HCT116 (cell line): ENCODE measurements around the gene PTGR3. TPM values are rescaled to one million over a fixed set of nuclear protein-coding genes. Genes with fewer than 3 reads are reported as not detected.

Experiments used
- ATAC-seq: fragments of 200-7000 bp; cut with Tn5 transposase; 2 replicates; pipeline ENCODE4 v1.9.1; 2020; ENCODE audit warnings: mild to moderate bottlenecking, moderate library complexity
- BruUV-seq: library from RNA; stranded (reverse); fragments of 400-500 nt; replicated peaks from 2 replicates; lab custom pipeline; 2021; lab: Mats Ljungman, UMichigan
- CTCF ChIA-PET: fragments of 300-600 bp; sonication (Branson Sonifier 250); formaldehyde crosslinking; loops from one replicate; lab custom pipeline; 2021; ENCODE audit warnings: antibody characterized with exemption; lab: Charles Lee
- POLR2A ChIA-PET: fragments of 300-600, 350-600 bp; sonication (Branson Sonifier 250); formaldehyde crosslinking; loops from one replicate; lab custom pipeline; 2021; ENCODE audit warnings: antibody characterized with exemption; lab: Charles Lee
- RAD21 ChIA-PET, 2 experiments: fragments of 300-600 bp; sonication (Branson Sonifier 250); formaldehyde crosslinking; loops; one replicate each; lab custom pipeline; 2023; ENCODE audit warnings: low total read pairs in 2 of 2; ENCODE audit not compliant: uncharacterized antibody in 2 of 2, unreplicated experiment in 2 of 2, low non-redundant PET in 1 of 2; lab: Charles Lee
- DNase-seq: peaks from one replicate; pipeline ENCODE4 v3.0.0-alpha.2; 2010; ENCODE audit warnings: low read depth, low spot score
- H2AFZ ChIP-seq: fragments of 200-600 bp; shearing (Covaris generic), sonication (generic); 2 replicates; pipeline ENCODE4 v1.6.1; 2017; ENCODE audit warnings: low read depth, mixed run types, mixed read lengths, antibody characterized with exemption, low read length; ENCODE audit not compliant: poor library complexity, severe bottlenecking
- H3K27ac ChIP-seq: 2 replicates; pipeline ENCODE4 v1.5.1; 2012; ENCODE audit warnings: low read depth, low read length
- H3K27me3 ChIP-seq: fragments of 200-600 bp; sonication (generic); 2 replicates; pipeline ENCODE4 v1.6.1; 2016; ENCODE audit warnings: mixed run types, low read length, mixed read lengths; ENCODE audit not compliant: insufficient read depth
- H3K36me3 ChIP-seq, 2 experiments: fragments of 200-500 bp in 1 of 2; fragments of 200-600 bp in 1 of 2; sonication (Bioruptor generic) in 1 of 2; sonication (generic) in 1 of 2; 2 replicates each; pipeline versions ENCODE4 v1.5.1 to v1.6.1; 2014 to 2016; ENCODE audit warnings: low read length in 2 of 2, inconsistent platforms in 1 of 2, mixed read lengths in 1 of 2, mixed run types in 1 of 2; ENCODE audit not compliant: insufficient read depth in 2 of 2, control insufficient read depth in 1 of 2
- H3K4me1 ChIP-seq, 2 experiments: fragments of 200-600 bp in 1 of 2; sonication (generic) in 1 of 2; 2 replicates each; pipeline versions ENCODE4 v1.5.1 to v1.6.1; 2012 to 2017; ENCODE audit warnings: low read length in 2 of 2, inconsistent platforms in 1 of 2, mild to moderate bottlenecking in 1 of 2, mixed read lengths in 1 of 2, mixed run types in 1 of 2, moderate library complexity in 1 of 2; ENCODE audit not compliant: insufficient read depth in 2 of 2, control insufficient read depth in 1 of 2
- H3K4me2 ChIP-seq: fragments of 200-600 bp; sonication (generic); 2 replicates; pipeline ENCODE4 v1.6.1; 2017; ENCODE audit warnings: mixed run types, low read length, mixed read lengths
- H3K4me3 ChIP-seq, 2 experiments: fragments of 200-600 bp in 1 of 2; sonication (generic) in 1 of 2; replicated peaks in 1 of 2; 2 replicates each; pipeline ENCODE4 v1.5.1; 2011 to 2016; ENCODE audit warnings: low read length in 2 of 2, control low read depth in 1 of 2, low read depth in 1 of 2, mild to moderate bottlenecking in 1 of 2, mixed read lengths in 1 of 2, mixed run types in 1 of 2
- H3K79me2 ChIP-seq: fragments of 200-600 bp; sonication (generic); 2 replicates; pipeline ENCODE4 v1.6.1; 2017; ENCODE audit warnings: mild to moderate bottlenecking, mixed run types, low read length, moderate library complexity, mixed read lengths; ENCODE audit not compliant: insufficient read depth
- H3K9ac ChIP-seq: fragments of 200-600 bp; sonication (generic); 2 replicates; pipeline ENCODE4 v1.6.1; 2016; ENCODE audit warnings: low read length, mixed read lengths
- H3K9me2 ChIP-seq: fragments of 200-600 bp; sonication (generic), shearing (Covaris generic); 2 replicates; pipeline ENCODE4 v1.6.1; 2017; ENCODE audit warnings: mixed run types, mild to moderate bottlenecking, moderate library complexity; ENCODE audit not compliant: insufficient read depth
- H3K9me3 ChIP-seq, 2 experiments: fragments of 200-500 bp in 1 of 2; fragments of 200-600 bp in 1 of 2; sonication (Bioruptor generic) in 1 of 2; sonication (generic) in 1 of 2; 2 replicates each; pipeline ENCODE4 v1.6.1; 2014 to 2017; ENCODE audit warnings: low read length in 2 of 2, mixed read lengths in 2 of 2, inconsistent platforms in 1 of 2, low read depth in 1 of 2, mild to moderate bottlenecking in 1 of 2, mixed run types in 1 of 2, moderate library complexity in 1 of 2; ENCODE audit not compliant: control insufficient read depth in 1 of 2, insufficient read depth in 1 of 2
- H4K20me1 ChIP-seq: fragments of 200-600 bp; sonication (generic), shearing (Covaris generic); 2 replicates; pipeline ENCODE4 v1.6.1; 2017; ENCODE audit warnings: mixed run types, mild to moderate bottlenecking, moderate library complexity; ENCODE audit not compliant: insufficient read depth
- CEBPB ChIP-seq: IDR thresholded peaks from 2 replicates; pipeline ENCODE4 v1.6.1; 2012; ENCODE audit warnings: low read depth
- CTCF ChIP-seq, 3 experiments: fragments of 200-600 bp in 1 of 3; sonication (generic) in 1 of 3; IDR thresholded peaks in 2 of 3; conservative IDR thresholded peaks in 1 of 3; 2 replicates each; pipeline ENCODE4 v1.5.1; 2012 to 2017; ENCODE audit warnings: low read depth in 2 of 3, low read length in 2 of 3, antibody characterized with exemption in 1 of 3, borderline replicate concordance in 1 of 3, control low read depth in 1 of 3, mild to moderate bottlenecking in 1 of 3, mixed read lengths in 1 of 3, mixed run types in 1 of 3, moderate library complexity in 1 of 3; ENCODE audit not compliant: insufficient read depth in 1 of 3
- EGR1 ChIP-seq: IDR thresholded peaks from 2 replicates; pipeline ENCODE4 v1.6.1; 2012; ENCODE audit warnings: low read depth
- ELF1 ChIP-seq: IDR thresholded peaks from 2 replicates; pipeline ENCODE4 v1.6.1; 2012; ENCODE audit warnings: low read depth, borderline replicate concordance
- EZH2 ChIP-seq: fragments of 200-600 bp; sonication (generic); IDR thresholded peaks from 2 replicates; pipeline ENCODE4 v1.6.1; 2017; ENCODE audit warnings: antibody characterized with exemption, mixed run types
- EZH2phosphoT487 ChIP-seq: fragments of 200-600 bp; IDR thresholded peaks from 2 replicates; pipeline ENCODE4 v1.6.1; 2018; ENCODE audit warnings: antibody characterized with exemption, borderline replicate concordance
- FOSL1 ChIP-seq: IDR thresholded peaks from 2 replicates; pipeline ENCODE4 v1.6.1; 2012; ENCODE audit warnings: low read depth
- POLR2A ChIP-seq: IDR thresholded peaks from 2 replicates; pipeline ENCODE4 v1.7.0; 2011; ENCODE audit warnings: borderline replicate concordance; ENCODE audit not compliant: insufficient read depth, insufficient read length; ENCODE audit errors: extremely low read depth
- POLR2AphosphoS5 ChIP-seq: IDR thresholded peaks from 2 replicates; pipeline ENCODE4 v1.6.1; 2011; ENCODE audit warnings: mild to moderate bottlenecking, low read depth, low read length, moderate library complexity
- RAD21 ChIP-seq: IDR thresholded peaks from 2 replicates; pipeline ENCODE4 v1.6.1; 2012; ENCODE audit warnings: low read depth, mild to moderate bottlenecking
- REST ChIP-seq: IDR thresholded peaks from 2 replicates; pipeline ENCODE4 v1.6.1; 2012; ENCODE audit warnings: low read depth
- SIN3A ChIP-seq: IDR thresholded peaks from 2 replicates; pipeline ENCODE4 v1.6.1; 2012; ENCODE audit warnings: low read depth
- SRF ChIP-seq: IDR thresholded peaks from 2 replicates; pipeline ENCODE4 v1.6.1; 2012; ENCODE audit warnings: low read depth
- TCF7L2 ChIP-seq: IDR thresholded peaks from 2 replicates; pipeline ENCODE4 v1.7.0; 2011; ENCODE audit warnings: borderline replicate concordance, inconsistent platforms; ENCODE audit not compliant: insufficient read depth, insufficient read length; ENCODE audit errors: extremely low read depth
- YY1 ChIP-seq: IDR thresholded peaks from 2 replicates; pipeline ENCODE4 v1.6.1; 2011; ENCODE audit warnings: low read length, low read depth, moderate library complexity, mild to moderate bottlenecking; ENCODE audit not compliant: insufficient replicate concordance; ENCODE audit errors: extremely low read depth
- ZBTB33 ChIP-seq: IDR thresholded peaks from 2 replicates; pipeline ENCODE4 v1.6.1; 2011; ENCODE audit warnings: mild to moderate bottlenecking, low read length, moderate library complexity; ENCODE audit not compliant: insufficient replicate concordance; ENCODE audit errors: extremely low read depth
- intact Hi-C: fragments of 100-400 bp; cut with micrococcal nuclease; formaldehyde crosslinking; loops from 2 replicates; pipeline ENCODE4 v1.10.0; 2022
- total RNA-seq: library from RNA; stranded (reverse); gene quantifications from one replicate; pipeline ENCODE4 v1.2.1, GENCODE V29; 2021; ENCODE audit not compliant: unreplicated experiment

The PTGR3 gene
- total RNA-seq, 1 experiment from 2014 or later: 25.3 TPM

GRCh38 chr18:75220551-75221355 lies 11.8 kb upstream of the PTGR3 start:
- Histone ChIP-seq H2AFZ (no peak overlapping the region), H3K79me2 (no peaks in the 10 kb centered on the region), H3K9me3 (no peaks in the 10 kb centered on the region), H3K27ac (no peak overlapping the region), H3K4me3 (no peak overlapping the region), H3K9me2 (no peaks in the 10 kb centered on the region), H3K36me3 (no peaks in the 10 kb centered on the region), H3K4me2 (no peak overlapping the region), H3K9ac (no peak overlapping the region), H3K4me1 (peaks cover 0 to 7% of the 10 kb centered on the region in 2 experiments; a peak in 1 of 4 replicates), H4K20me1 (no peaks in the 10 kb centered on the region)
- POLR2A ChIA-PET: no interaction called here
- DNase-seq: no peak
- TF ChIP-seq CEBPB (no peak), EZH2phosphoT487 (no peak), SRF (no peak), YY1 (no peak), SIN3A (no peak), POLR2A (no peak), EZH2 (no peak), CTCF (IDR thresholded peaks at IDR 0.05 in 2 of 3, conservative IDR thresholded peaks at IDR 0.05 in 1 of 3; ENCODE audit: borderline replicate concordance in 1 of 3, insufficient read depth in 1 of 3, low read depth in 2 of 3, low read length in 2 of 3) (no peak), EGR1 (no peak), RAD21 (no peak), ZBTB33 (no peak), REST (no peak), FOSL1 (no peak), POLR2AphosphoS5 (no peak), TCF7L2 (no peak), ELF1 (no peak)
- TF ChIP-seq, all 23 proteins: peak for 0
- BruUV-seq: no TSS peak
- intact Hi-C loops: no loop called here
- ChIA-PET RAD21 (no interaction called here), CTCF (no interaction called here)
- H3K27me3 ChIP-seq: no peaks in the 10 kb centered on the region
- ATAC-seq: no peak
